Stimulated activated naive CD8-positive, alpha-beta T cell treated with anti-CD3 and anti-CD28 coated beads, Interleukin-15, Interleukin-2, amounts not matched to agents 100 ng/mL and 50 ng/mL, for 24 hours (primary cell): ENCODE results near the gene ZFP69.

Experiments
- H3K27ac Mint-ChIP-seq: one replicate; pipeline ENCODE4 v1.8.0; 2021; ENCODE audit warnings: mild to moderate bottlenecking, mixed read lengths
- H3K27me3 Mint-ChIP-seq: one replicate; pipeline ENCODE4 v1.8.0; 2021; ENCODE audit warnings: mixed read lengths
- H3K36me3 Mint-ChIP-seq: one replicate; pipeline ENCODE4 v1.8.0; 2021; ENCODE audit warnings: low read depth, mixed read lengths
- H3K4me1 Mint-ChIP-seq: one replicate; pipeline ENCODE4 v1.8.0; 2021; ENCODE audit warnings: low read depth, mixed read lengths
- H3K4me3 Mint-ChIP-seq: one replicate; pipeline ENCODE4 v1.8.0; 2021; ENCODE audit warnings: mild to moderate bottlenecking, mixed read lengths
- H3K9me3 Mint-ChIP-seq: one replicate; pipeline ENCODE4 v1.8.0; 2021; ENCODE audit warnings: mixed read lengths

The ZFP69 gene

DNA sequence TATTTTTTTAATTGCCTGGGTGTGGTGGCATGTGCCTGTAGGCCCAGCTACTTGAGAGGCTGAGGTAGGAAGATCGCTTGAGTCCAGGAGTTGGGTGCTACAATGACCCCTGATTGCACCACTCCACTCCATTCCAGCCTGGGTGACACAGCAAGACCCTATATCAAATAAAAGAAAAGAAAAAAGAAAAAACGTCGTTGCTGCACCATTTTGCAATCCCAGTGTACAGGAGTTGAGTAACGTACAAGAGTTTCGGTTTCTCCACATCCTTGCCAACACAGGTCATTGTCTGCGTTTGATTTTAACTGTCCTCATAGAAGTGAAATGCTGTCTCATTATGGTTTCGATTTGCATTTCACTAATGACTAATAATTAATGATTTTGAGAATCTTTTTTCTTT is 62.2 kb downstream of the ZFP69 start:
- no peak overlapping the region for H3K27ac Mint-ChIP-seq
- H3K27me3 Mint-ChIP-seq: no peaks in the 10 kb centered on the region
- peaks cover 54% of the 10 kb centered on the region for H3K36me3 Mint-ChIP-seq
- H3K4me3 Mint-ChIP-seq: no peak overlapping the region
- peaks cover 4% of the 10 kb centered on the region for H3K9me3 Mint-ChIP-seq
- H3K4me1 Mint-ChIP-seq: no peaks in the 10 kb centered on the region
